IPS-18c (cell line): ENCODE data around the gene DLGAP1.
A peak's percentile ranks its signal among the peaks of the same experiment; 100 is the strongest.

Experiments used
- H3K4me3 ChIP-seq: 2 replicates; pipeline ENCODE4 v1.7.0; 2013; ENCODE audit warnings: low read depth, mild to moderate bottlenecking, low read length, moderate library complexity; ENCODE audit not compliant: insufficient read depth
- H3K9me3 ChIP-seq: one replicate; pipeline ENCODE4 v1.6.1; 2013; ENCODE audit warnings: mild to moderate bottlenecking, low read length, moderate library complexity; ENCODE audit not compliant: control insufficient read depth, insufficient read depth

The DLGAP1 gene

GRCh38 chr18:3447895-3448837, 1006.9 kb downstream of the DLGAP1 start:
- H3K4me3 ChIP-seq, result peak overlapping the region; percentile 92
- no peaks in the 10 kb centered on the region for H3K9me3 ChIP-seq

GRCh38 chr18:3447068-3447894, 1007.8 kb downstream of the DLGAP1 start:
- Histone ChIP-seq H3K4me3 (peak overlapping the region; percentile 92), H3K9me3 (no peaks in the 10 kb centered on the region)
